Measurements from ENCODE around the gene PAPSS2.

DNA sequence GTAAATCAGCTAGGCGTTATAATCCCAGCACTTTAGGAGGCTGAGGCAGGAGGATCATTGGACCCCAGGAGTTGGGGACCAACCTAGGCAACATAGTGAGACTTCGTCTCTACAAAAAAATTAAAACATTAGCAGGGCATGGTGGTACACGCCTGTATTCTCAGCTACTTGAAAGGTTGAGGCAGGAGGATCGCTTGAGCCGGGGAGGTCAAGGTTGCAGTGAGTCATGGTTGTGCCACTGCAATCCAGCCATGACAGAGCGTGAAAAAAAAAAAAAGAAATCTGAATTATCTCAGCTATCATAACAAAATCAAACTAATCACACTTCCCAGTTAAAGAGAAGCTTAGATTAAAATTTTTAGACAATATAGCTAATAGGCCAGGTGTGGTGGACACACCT is 123.0 kb downstream of the PAPSS2 start:
- no peak for TF ChIP-seq EZH2 (IDR thresholded peaks at IDR 0.05; ENCODE audit: low read length, missing control alignments)
- TF ChIP-seq, protein P1, sequence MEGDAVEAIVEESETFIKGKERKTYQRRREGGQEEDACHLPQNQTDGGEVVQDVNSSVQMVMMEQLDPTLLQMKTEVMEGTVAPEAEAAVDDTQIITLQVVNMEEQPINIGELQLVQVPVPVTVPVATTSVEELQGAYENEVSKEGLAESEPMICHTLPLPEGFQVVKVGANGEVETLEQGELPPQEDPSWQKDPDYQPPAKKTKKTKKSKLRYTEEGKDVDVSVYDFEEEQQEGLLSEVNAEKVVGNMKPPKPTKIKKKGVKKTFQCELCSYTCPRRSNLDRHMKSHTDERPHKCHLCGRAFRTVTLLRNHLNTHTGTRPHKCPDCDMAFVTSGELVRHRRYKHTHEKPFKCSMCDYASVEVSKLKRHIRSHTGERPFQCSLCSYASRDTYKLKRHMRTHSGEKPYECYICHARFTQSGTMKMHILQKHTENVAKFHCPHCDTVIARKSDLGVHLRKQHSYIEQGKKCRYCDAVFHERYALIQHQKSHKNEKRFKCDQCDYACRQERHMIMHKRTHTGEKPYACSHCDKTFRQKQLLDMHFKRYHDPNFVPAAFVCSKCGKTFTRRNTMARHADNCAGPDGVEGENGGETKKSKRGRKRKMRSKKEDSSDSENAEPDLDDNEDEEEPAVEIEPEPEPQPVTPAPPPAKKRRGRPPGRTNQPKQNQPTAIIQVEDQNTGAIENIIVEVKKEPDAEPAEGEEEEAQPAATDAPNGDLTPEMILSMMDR (conservative IDR thresholded peaks at IDR 0.05 in 1 of 2, IDR thresholded peaks at IDR 0.05 in 1 of 2; ENCODE audit: low read depth in 1 of 2, low read length in 2 of 2) = no peak
